Heart left ventricle (tissue), 16 donors: ENCODE measurements around the gene ACTA1. TPM values are rescaled to one million over a fixed set of nuclear protein-coding genes. Genes with fewer than 3 reads are reported as not detected.

ENCODE experiments used
- ATAC-seq, 4 donors: fragments of 200-7000 bp; cut with Tn5 transposase; one replicate each; pipeline ENCODE4 v1.9.1; 2020 to 2022; ENCODE audit warnings: moderate library complexity in 4 of 4, mild to moderate bottlenecking in 3 of 4, moderate number of reproducible peaks in 1 of 4
- DNase-seq, 5 donors: peaks; one replicate each; pipeline ENCODE4 v3.0.0-alpha.2; 2020
- H3K27ac ChIP-seq, 12 donors: fragments of 200-600 bp; sonication (generic) in 4 of 12; one replicate each; pipeline versions ENCODE4 v1.5.0 to v1.8.0; 2016 to 2022; ENCODE audit warnings: mild to moderate bottlenecking in 2 of 12
- H3K27me3 ChIP-seq, 9 donors: fragments of 200-600 bp; sonication (generic) in 2 of 9; one replicate each; pipeline versions ENCODE4 v1.5.1 to v1.8.0; 2016 to 2022; ENCODE audit warnings: mild to moderate bottlenecking in 3 of 9
- H3K36me3 ChIP-seq, 9 donors: fragments of 200-600 bp; sonication (generic) in 2 of 9; one replicate each; pipeline versions ENCODE4 v1.5.0 to v1.8.0; 2018 to 2022; ENCODE audit warnings: mild to moderate bottlenecking in 2 of 9
- H3K4me1 ChIP-seq, 12 donors: fragments of 200-600 bp; sonication (generic) in 4 of 12; one replicate each; pipeline versions ENCODE4 v1.5.0 to v1.8.0; 2016 to 2022; ENCODE audit warnings: mild to moderate bottlenecking in 3 of 12
- H3K4me3 ChIP-seq, 12 donors: fragments of 200-600 bp; sonication (generic) in 4 of 12; one replicate each; pipeline versions ENCODE4 v1.5.0 to v1.8.0; 2017 to 2022; ENCODE audit warnings: mild to moderate bottlenecking in 9 of 12, moderate library complexity in 4 of 12
- H3K9me3 ChIP-seq, 12 donors: fragments of 200-600 bp; sonication (generic) in 4 of 12; one replicate each; pipeline versions ENCODE4 v1.5.0 to v1.8.0; 2016 to 2022; ENCODE audit warnings: mild to moderate bottlenecking in 1 of 12
- POLR2A ChIP-seq, 2 donors: fragments of 450-650 bp; IDR thresholded peaks; one replicate each; pipeline ENCODE4 v1.6.1; 2017; ENCODE audit warnings: antibody characterized with exemption in 2 of 2, mild to moderate bottlenecking in 2 of 2, moderate library complexity in 2 of 2
- WGBS, 4 donors: extraction: QIAGEN DNeasy Blood & Tissue Kit in 2 of 4; methylation state at CpG; one replicate each; pipeline versions ENCODE4 v1.1.5 to v1.1.7; 2013 to 2018; 5-methylcytosine and 5-hydroxymethylcytosine counted together
- intact Hi-C, 10 donors: fragments of 100-400 bp; cut with DNase I; formaldehyde crosslinking; loops; one replicate each; pipeline versions ENCODE4 v1.11.1 to v1.14.2; 2022
- polyA plus RNA-seq, 2 donors: library from polyadenylated mRNA; stranded (reverse); fragments of 200-250 nt; gene quantifications; one replicate each; pipeline ENCODE4 v1.2.3, GENCODE V29; 2013
- total RNA-seq, 9 donors: library from RNA; depleted of rRNA in 2 of 9; stranded (reverse); fragments of >200 nt in 2 of 9; fragmentation: NEBNext Ultra II Directional in 3 of 9; extraction: Animal tissue kit (Norgen Biotek cat#: 25700) in 3 of 9; gene quantifications; one replicate each; pipeline versions ENCODE4 v1.1.0 to v1.2.4, GENCODE V29; 2016 to 2023
- TF ChIP-seq, protein P1 (sequence below), 12 donors: fragments of 200-600 bp; sonication (generic) in 4 of 12; IDR thresholded peaks; one replicate each; pipeline versions ENCODE4 v1.5.0 to v1.8.0; 2018 to 2022; ENCODE audit warnings: antibody characterized with exemption in 12 of 12, mild to moderate bottlenecking in 5 of 12
- donor health status: ischemic (EF 13 %, LVEDD 7.1; RV severe dilation, severe dysfunction).
- donor health status: healthy with polysubstance abuse.
- donor health status: DM: no; HTN: yes; CAD: no.
- donor health status: DM: no; HTN: no; CAD: no.
- donor health status: ischemic (EF 25% LVEDD 6.9; RV normal size, moderate dysfunction).
- donor health status: ischemic (EF 25% LVEDD 5.7; RV mildly dilated, moderate dysfunction).
- donor health status: healthy.
- donor health status: DM: yes; HTN: yes; CAD: no.
- donor health status: ischemic (EF 35%, LVEDD 5.7; RV mildly dilated, moderate dysfunction).
- donor health status: nonischemic (EF 11% LVEDD 7.7; RV severe dilation, severe dysfunction).
- donor health status: DM: yes; HTN: yes; CAD: no.
- donor health status: PGD.
- donor health status: ischemic (EF 29% LVEDD 5.4; RV normal size, mild dysfunction).
- donor health status: nonischemic (EF 23%, LVEDD 6.1; RV moderate dilation, normal function).

Gene ACTA1
- total and polyA plus RNA-seq, 11 donors, result 1,926 to 30,941 (median 8,475) TPM

DNA sequence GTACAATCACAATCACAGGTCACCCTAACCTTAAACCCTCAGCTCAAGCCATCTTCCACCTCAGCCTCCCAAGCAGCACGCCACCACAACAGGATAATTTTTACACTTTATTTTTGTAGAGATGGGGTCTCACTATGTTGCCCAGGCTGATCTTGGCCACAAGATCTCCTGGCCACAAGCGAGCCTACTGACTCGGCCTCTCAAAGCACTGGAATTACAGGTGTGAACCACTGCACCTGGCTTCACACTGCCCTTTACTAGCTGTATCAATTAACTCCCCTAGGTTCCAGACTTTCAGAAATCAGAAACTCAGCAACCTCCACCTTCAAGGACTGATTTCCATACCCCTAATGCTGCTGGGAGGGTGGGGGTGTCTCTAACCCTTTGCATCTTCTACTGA, 37.3 kb upstream of the ACTA1 start:
- Histone ChIP-seq H3K4me3 (no peak overlapping the region), H3K4me1 (no peaks in the 10 kb centered on the region), H3K27ac (no peak overlapping the region), H3K9me3 (no peaks in the 10 kb centered on the region), H3K27me3 (no peaks in the 10 kb centered on the region), H3K36me3 (peaks cover 0 to 98% (median 93%) of the 10 kb centered on the region in 9 donors)
- no peak for TF ChIP-seq POLR2A (IDR thresholded peaks at IDR 0.05)
- TF ChIP-seq, protein P1, sequence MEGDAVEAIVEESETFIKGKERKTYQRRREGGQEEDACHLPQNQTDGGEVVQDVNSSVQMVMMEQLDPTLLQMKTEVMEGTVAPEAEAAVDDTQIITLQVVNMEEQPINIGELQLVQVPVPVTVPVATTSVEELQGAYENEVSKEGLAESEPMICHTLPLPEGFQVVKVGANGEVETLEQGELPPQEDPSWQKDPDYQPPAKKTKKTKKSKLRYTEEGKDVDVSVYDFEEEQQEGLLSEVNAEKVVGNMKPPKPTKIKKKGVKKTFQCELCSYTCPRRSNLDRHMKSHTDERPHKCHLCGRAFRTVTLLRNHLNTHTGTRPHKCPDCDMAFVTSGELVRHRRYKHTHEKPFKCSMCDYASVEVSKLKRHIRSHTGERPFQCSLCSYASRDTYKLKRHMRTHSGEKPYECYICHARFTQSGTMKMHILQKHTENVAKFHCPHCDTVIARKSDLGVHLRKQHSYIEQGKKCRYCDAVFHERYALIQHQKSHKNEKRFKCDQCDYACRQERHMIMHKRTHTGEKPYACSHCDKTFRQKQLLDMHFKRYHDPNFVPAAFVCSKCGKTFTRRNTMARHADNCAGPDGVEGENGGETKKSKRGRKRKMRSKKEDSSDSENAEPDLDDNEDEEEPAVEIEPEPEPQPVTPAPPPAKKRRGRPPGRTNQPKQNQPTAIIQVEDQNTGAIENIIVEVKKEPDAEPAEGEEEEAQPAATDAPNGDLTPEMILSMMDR (IDR thresholded peaks at IDR 0.05), result no peak
- DNase-seq (no peak), ATAC-seq (no peak)
- intact Hi-C loops, result no loop called here
- WGBS, 4 donors, result 86 to 98% (median 96%) methylated on average over 3 of the region's 3 CpGs

DNA sequence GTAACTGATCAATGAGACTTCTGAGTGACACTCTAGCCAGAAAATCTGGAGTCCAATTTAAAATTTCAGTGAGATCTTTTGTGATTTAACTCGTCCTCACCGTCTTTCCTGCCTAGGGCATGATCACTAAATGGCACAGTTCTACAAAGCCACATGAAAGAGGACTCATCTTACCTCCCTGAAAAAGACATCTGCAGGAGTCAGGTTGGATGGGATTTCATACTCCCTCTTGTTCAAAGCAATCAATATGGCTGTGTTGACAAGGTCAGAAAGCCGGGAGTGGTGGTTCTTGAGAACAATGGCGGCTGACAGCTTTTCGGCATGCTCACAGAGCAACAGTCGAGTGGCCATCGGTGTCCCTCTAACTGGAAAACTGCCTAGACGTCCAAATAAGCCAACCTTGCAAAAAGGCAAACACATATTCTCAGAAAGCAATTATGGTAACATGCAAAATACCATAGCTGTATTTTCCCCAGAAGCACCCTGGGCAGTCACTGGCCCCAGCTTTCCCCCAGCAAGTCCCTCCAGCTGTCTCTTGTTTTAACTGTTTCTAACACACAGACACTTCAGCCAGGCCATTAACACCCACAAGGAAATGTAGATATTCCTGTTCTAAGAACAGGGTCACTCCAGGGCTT, 36.6 kb upstream of the ACTA1 start:
- H3K27me3 ChIP-seq, result no peaks in the 10 kb centered on the region
- no peak for ATAC-seq
- no peak overlapping the region for H3K4me3 ChIP-seq
- intact Hi-C loops, result no loop called here
- no peak for TF ChIP-seq POLR2A (IDR thresholded peaks at IDR 0.05)
- peaks cover 0 to 98% (median 93%) of the 10 kb centered on the region in 9 donors for H3K36me3 ChIP-seq
- 73 to 92% (median 89%) methylated on average over 8 of the region's 8 CpGs for WGBS, 4 donors
- no peak for DNase-seq
- H3K27ac ChIP-seq, result no peak overlapping the region
- H3K9me3 ChIP-seq, result no peaks in the 10 kb centered on the region
- no peaks in the 10 kb centered on the region for H3K4me1 ChIP-seq

DNA sequence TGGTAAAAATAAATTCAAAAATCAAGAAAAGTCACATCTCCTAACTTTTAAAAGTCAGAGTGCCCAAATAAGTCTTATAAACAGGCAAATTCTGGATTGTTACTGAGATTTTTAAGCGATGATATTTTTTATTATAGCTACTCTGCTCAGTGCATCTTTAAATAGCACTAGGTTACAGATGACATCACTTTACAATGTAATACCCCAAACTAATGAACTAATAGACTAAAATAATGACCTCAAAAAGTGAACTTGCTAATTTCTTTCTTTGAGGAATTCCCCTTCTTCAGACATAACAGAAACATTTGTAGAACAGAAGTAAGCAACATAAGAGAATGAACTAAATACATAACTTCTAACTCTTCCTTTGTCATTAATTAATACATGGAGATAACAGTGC, 33.0 kb upstream of the ACTA1 start:
- TF ChIP-seq, protein P1 (IDR thresholded peaks at IDR 0.05), result no peak
- TF ChIP-seq POLR2A (IDR thresholded peaks at IDR 0.05), result no peak
- H3K9me3 ChIP-seq, result no peaks in the 10 kb centered on the region
- DNase-seq (no peak), ATAC-seq (no peak)
- intact Hi-C loops, result no loop called here
- H3K4me1 ChIP-seq, result peaks cover 0 to 5% (median 0%) of the 10 kb centered on the region in 12 donors
- peaks cover 0 to 99% (median 93%) of the 10 kb centered on the region in 9 donors for H3K36me3 ChIP-seq
- no peak overlapping the region for H3K27ac ChIP-seq
- no peak overlapping the region for H3K4me3 ChIP-seq
- H3K27me3 ChIP-seq, result no peaks in the 10 kb centered on the region
- WGBS, 4 donors, result 94 to 100% (median 98%) methylated on average over 1 of the region's 1 CpG

DNA sequence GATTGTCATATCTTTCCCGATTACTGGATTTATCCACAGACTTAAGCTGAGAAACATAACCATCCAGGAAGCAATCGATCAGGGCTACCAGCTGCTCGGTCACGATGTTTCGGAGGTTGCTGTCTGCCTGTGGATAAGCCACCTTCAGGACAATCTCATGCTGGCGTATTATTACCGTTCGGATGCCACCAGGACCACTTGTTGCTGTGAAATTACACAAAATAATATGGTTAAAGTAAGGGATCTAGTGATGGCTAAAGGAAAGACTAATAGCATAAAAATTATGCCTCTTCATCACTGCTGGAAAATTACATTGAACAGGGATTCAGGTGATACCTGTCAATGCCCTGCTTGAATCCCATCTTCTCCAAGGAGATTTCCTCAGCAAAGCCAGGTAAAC, 30.8 kb upstream of the ACTA1 start:
- no peak overlapping the region for H3K4me3 ChIP-seq
- peaks cover 0 to 14% (median 0%) of the 10 kb centered on the region in 12 donors for H3K4me1 ChIP-seq
- ATAC-seq, result no peak
- no peak overlapping the region for H3K27ac ChIP-seq
- no peaks in the 10 kb centered on the region for H3K9me3 ChIP-seq
- DNase-seq, result no peak
- H3K36me3 ChIP-seq, result peaks cover 0 to 100% (median 94%) of the 10 kb centered on the region in 9 donors
- no peaks in the 10 kb centered on the region for H3K27me3 ChIP-seq
- 96 to 98% (median 97%) methylated on average over 8 of the region's 8 CpGs for WGBS, 4 donors
- intact Hi-C loops, result no loop called here
- TF ChIP-seq, protein P1 (IDR thresholded peaks at IDR 0.05), result no peak
- no peak for TF ChIP-seq POLR2A (IDR thresholded peaks at IDR 0.05)
